ENCODE measurements around the gene CLMN. TPM values are rescaled to one million over a fixed set of nuclear protein-coding genes. Genes with fewer than 3 reads are reported as not detected.

Gene CLMN
- total and polyA plus RNA-seq, 9 of the 15 experiments (the other 6 are each of a cell fraction or from before 2014, with no cell fraction given) = 0.01 to 0.18 (median 0.07) TPM; not detected in 4

- TF ChIP-seq ZNF609 (CRISPR knock-in tag; IDR thresholded peaks at IDR 0.05; ENCODE audit: borderline replicate concordance) = no peak
- no peak for TF ChIP-seq CEBPB (tag; IDR thresholded peaks at IDR 0.05)
- TF ChIP-seq HNRNPK (IDR thresholded peaks at IDR 0.05; ENCODE audit: low read depth, low read length, poor library complexity, severe bottlenecking) = no peak
- no peak for TF ChIP-seq SMARCA5 (IDR thresholded peaks at IDR 0.05)
- TF ChIP-seq RBM34 (IDR thresholded peaks at IDR 0.05; ENCODE audit: borderline replicate concordance, insufficient read depth, low read length) = no peak
These were observed 168.1 kb downstream of the CLMN start (continued) for GRCh38 chr14:95151561-95151960.

GRCh38 chr14:95150910-95151309 is 168.8 kb downstream of the CLMN start:
- ATAC-seq (no peak), DNase-seq (ENCODE audit: extremely low read depth in 1 of 4, low spot score in 3 of 4) (no peak), FAIRE-seq (no peak)
- H3K9ac ChIP-seq (ENCODE audit: insufficient read depth in 1 of 2, low read depth in 2 of 2, low read length in 2 of 2) = no peak overlapping the region
- H4K20me1 ChIP-seq (replicated peaks; ENCODE audit: control insufficient read depth, insufficient read depth, low read length) = no peaks in the 10 kb centered on the region
- H2AFZ ChIP-seq (ENCODE audit: low read depth, low read length) = no peak overlapping the region
- 25% methylated on average over 2 of the region's 2 CpGs for WGBS (ENCODE audit: insufficient coverage, low coverage, missing lambda C conversion rate)
- no peak overlapping the region for H3K27ac ChIP-seq (ENCODE audit: extremely low read depth, low read depth, low read length)
- no peak overlapping the region for H3K4me3 ChIP-seq
- in situ Hi-C loops (cut with MboI) (no loop called here), intact Hi-C loops (cut with micrococcal nuclease) (no loop called here)
- POLR2A ChIA-PET = no interaction called here
- no peaks in the 10 kb centered on the region for H3K9me1 ChIP-seq (ENCODE audit: control insufficient read depth, insufficient read depth, low read length)
- CTCF ChIA-PET (ENCODE audit: low intra/inter-chr PET ratio) = no interaction called here
- H3K79me2 ChIP-seq (ENCODE audit: control insufficient read depth, insufficient read depth, low read length) = peaks cover 48% of the 10 kb centered on the region
- no peaks in the 10 kb centered on the region for H3K9me3 ChIP-seq (replicated peaks; ENCODE audit: control insufficient read depth, insufficient read depth, low read depth, low read length)
- no TSS peak for BruUV-seq (replicated peaks)
- no peaks in the 10 kb centered on the region for H3K27me3 ChIP-seq (ENCODE audit: control insufficient read depth in 2 of 2, insufficient read depth in 2 of 2, low read length in 2 of 2)
- H3K4me2 ChIP-seq (ENCODE audit: insufficient read depth, low read length) = no peak overlapping the region
- no peaks in the 10 kb centered on the region for H3K36me3 ChIP-seq (ENCODE audit: control insufficient read depth, insufficient read depth, low read length)
- peaks cover 0 to 7% of the 10 kb centered on the region in 2 experiments; a peak in 2 of 5 replicates for H3K4me1 ChIP-seq (replicated peaks in 1 of 2; ENCODE audit: control insufficient read depth in 2 of 2, insufficient read depth in 2 of 2, low read length in 2 of 2)
- no peak for TF ChIP-seq POLR3A (IDR thresholded peaks at IDR 0.05; ENCODE audit: borderline replicate concordance, extremely low read depth, insufficient read depth, insufficient read length)
- no peak for TF ChIP-seq ZHX1 (conservative IDR thresholded peaks at IDR 0.05; ENCODE audit: low read length)
- no peak for TF ChIP-seq ZNF398 (CRISPR knock-in tag; IDR thresholded peaks at IDR 0.05)

Data from K562 (cell line).